ENCODE measurements around the gene TFEB.

The TFEB gene

DNA sequence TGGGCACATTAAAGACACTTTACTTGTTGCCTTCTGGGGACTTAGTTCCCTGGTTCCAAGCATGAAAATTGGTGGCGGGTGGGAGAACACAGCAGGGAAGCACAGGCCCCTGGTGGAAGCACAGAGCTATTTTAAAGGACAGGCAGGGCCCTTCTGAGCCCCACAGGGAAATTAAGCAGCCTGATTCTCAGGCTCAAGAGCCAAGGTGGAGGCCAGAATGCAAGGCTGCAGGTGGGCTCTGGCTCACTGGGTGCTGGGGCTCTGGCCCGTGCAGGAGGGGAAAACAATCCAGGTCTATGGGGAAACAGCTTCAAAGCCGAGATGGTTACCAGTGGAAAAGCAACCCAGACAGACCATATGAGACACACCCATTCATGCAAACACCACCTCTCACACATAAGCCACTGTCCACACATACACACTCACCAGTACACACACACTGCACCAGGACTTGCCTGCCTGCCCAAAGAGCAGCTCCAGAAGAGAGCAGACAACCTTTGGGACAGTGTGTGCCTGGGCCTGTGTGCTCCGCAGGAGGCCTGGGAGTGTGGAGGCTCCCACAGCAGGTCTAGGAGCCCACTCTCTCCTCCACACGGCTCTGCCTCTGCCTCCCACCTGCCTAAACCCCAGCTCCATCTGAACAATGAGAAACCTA, 30.6 kb downstream of the TFEB start:
- no peak for DNase-seq

GRCh38 chr6:41704028-41704427, 31.4 kb downstream of the TFEB start:
- DNase-seq = no peak

DNA sequence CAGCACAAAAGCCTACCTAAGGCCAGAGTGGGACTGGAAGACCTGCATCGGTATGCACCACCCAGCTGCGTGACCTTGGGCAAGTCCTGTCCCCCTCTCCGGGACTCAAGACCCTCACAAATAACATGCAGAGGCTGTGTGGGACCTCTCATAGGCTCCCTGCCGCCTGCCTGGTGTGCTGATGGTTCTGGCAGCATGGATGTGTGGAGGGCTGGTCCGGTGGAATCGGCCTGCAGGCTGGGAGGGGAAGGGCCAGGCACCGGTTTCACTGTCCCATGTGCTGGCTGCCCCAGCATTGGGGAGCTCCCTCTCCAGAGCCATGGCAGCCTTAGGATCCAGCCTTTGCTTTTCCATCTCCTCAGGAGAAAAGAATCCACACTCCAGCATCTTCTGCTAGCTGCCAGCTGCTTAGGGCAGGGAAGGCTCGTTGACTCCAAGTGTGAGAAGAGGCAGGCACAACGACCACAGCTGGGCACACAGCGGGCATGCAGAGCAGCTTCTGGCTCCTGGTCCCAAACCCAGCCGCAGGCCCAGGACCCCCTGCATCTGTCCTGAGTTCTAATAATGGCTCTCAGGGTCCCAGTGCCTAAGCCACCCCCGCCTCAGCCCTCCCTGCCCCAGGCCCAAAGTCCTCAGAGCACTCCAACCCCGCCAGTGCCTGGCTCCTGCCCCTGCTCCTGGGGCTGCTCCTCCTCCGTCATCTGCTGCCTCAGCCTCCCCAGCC, 32.5 kb downstream of the TFEB start:
- DNase-seq = no peak

- DNase-seq = no peak
Observed at GRCh38 chr6:41702089-41702745, 33.2 kb downstream of the TFEB start.

DNA sequence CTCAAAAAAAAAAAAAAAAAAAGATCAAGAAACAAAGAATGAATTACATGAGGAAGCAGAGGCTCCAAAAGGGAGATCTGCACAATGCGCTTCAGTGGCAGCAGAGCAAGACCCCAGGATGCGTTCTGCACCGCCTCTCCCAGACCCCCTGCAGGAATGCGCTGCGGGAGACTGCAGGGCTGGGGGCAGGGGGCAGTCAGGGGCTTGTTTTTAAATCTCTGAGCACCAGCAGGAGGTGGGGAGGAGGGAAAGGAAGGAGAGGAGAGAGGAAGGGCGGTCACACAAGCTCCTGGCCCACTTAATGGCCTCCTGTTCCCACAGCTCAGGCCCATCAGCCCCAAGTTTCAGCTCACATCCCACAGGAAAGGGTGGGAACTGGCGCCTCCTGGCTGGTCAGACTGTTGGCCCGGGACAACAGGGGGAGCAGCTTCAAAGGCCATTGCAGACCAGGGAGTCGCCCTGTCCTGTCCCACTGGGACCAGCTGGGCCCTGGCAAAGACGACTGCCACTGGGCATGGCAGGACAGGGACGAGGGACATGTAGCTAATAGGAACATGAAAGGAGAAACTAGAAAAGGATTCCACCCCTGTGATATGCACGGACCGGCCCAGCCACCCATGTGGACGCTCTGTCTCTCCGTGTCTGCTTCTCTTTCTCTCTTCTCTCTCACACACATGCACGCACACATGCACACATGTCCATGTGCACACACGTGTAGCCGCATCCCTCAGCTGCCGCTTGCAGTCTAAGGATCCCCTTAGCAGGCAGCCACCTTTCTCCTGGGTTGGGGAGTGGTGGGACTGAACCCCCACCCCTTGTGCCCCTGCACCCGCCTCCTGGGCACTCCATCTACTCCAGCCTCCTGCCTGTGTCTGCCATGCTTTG, 34.7 kb downstream of the TFEB start:
- no peak for DNase-seq

- DNase-seq = no peak
Observed at GRCh38 chr6:41699063-41699462, 36.3 kb downstream of the TFEB start.

DNA sequence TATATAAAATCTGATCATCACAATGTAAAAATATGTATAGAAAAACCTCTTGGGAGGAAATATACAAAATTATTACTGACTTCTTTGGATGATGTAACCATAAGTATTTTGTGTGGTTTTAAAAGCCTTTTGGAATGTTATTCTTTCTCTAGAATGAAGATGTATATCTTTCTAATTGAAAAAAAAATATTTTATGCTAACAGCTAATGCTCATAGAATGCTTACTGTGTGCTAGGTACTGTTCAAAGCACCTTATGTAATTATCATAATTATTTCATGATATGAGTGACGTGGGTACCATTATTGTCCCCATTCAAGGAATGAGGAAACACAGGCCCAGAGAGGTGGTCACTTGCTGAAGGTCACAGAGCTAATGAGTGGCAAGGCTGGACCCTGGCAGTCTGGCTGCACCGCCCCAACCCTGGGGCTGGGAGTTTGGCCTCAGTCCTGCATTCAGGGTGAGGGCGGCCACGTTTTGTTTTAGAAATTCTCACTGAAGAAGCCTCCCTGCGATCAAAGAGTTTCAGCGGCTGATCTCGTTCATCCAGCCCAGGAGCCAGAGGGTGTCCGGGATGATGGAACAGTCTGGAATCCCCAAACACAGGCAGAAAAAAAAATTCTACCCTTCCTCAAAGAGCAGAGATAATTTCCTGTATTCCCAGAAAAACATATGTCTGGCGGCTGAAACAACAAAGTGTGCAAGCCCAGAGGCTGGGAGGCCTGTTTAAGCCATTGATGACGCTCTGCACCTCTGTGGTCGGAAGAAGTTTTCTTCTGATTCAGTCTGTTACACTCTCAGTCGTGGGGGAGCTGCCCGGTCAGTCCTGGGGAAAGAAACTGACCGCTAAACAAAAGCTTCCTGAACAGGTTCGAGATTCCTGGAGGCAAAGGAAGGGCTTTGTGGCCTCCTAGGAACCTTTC, 37.3 kb downstream of the TFEB start:
- no peak for DNase-seq

- DNase-seq = no peak
Observed at GRCh38 chr6:41696788-41697187, 38.6 kb downstream of the TFEB start.

DNA sequence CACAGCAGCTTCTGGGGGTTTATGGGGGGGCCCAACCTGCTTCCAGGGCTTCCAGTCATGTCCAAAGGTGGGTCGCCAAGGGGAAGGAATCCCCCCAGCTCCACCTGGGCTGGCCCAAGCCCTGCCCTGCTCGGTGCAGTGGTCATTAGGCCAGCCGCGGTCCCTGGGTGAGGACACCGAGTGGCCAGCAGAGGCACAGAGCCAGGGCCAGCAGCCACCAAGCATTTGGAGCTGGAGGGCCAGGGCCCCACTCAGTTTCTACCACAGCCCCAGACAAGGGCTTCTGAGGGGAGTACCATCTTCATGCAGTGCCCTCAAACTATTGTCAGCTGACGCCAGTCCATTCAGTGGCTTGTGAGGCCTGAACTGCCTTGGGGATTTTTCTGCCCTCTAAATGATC, 39.6 kb downstream of the TFEB start:
- DNase-seq = no peak

DNA sequence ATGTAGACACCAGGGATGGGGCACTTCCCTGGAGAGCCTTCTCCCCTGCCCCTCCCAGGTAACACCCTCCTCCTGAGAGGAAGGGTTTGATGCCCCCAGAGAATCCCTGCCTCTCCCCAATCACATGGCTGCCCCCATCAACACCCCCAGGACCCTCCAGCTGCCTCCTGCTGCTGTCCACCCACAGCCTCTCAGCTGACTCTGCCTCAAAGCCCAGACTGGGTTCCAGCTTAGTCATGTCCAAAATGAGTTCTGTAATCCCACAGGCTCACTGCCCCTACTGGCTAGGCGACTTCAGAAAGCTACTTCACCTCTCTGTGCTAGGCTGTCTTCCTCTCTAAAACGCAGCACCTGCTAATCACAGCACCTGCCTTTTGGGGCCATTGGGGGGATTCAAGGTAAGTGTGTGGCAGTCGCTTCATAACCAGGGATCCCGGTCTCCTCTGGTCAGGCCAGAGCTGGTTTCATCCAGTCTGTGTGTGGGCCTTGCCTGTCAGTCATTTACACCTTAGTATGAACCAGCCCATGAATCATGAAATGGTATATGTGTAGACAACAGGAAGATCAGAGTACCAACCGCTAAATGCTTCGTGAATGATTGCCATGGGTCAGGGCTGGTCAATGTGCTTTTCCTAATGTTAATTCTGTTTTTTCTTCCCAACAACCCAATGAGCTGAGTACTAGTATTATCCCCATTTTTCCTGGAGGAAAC, 40.4 kb downstream of the TFEB start:
- no peak for DNase-seq

- DNase-seq = no peak
Observed at GRCh38 chr6:41693281-41694240, 41.8 kb downstream of the TFEB start.

- no peak for DNase-seq
Observed at GRCh38 chr6:41692730-41693129, 42.7 kb downstream of the TFEB start.

DNA sequence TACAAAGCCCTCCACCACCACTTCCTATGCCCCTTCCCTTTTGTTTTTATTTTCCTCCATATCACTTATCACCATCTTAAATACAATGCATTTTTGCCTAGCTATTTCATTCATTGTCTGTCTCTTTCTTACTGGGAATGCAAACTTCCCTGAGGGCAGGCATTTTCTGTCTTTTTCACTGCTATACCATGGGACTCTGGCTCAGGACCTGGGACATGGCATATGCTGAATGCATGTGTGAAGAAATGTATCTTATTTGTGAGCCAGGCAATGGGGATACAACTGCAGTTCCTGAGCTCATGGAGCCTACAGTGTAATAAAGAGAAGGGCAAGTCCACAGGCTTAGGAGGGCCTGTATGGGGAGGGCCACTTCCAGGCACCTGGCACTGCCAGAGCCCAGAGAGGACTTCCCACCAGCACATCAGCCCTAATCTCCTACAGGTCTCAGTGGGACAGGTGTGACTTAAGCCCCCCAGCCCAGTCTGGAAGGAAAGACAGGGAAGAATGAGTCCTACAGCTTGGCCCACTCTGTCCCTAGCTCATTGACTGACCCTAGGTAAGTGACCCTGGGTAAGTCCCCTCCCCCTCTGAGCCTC, 43.2 kb downstream of the TFEB start:
- no peak for DNase-seq

GRCh38 chr6:41691426-41692079, 43.9 kb downstream of the TFEB start:
- DNase-seq = no peak

- DNase-seq = no peak
Observed at GRCh38 chr6:41690541-41691330, 44.7 kb downstream of the TFEB start.

GRCh38 chr6:41689171-41690008, 46.0 kb downstream of the TFEB start:
- no peak for DNase-seq

- DNase-seq = no peak
Observed at GRCh38 chr6:41688256-41688965, 47.0 kb downstream of the TFEB start.
